Effector memory CD8-positive, alpha-beta T cell (primary cell): ENCODE data around the gene ADRM1.

ENCODE experiments used
- ATAC-seq: fragments of 150-1000 bp; cut with Tn5 transposase; replicated peaks from 2 replicates; pipeline ENCODE4 v1.10.0; 2021; ENCODE audit warnings: mild to moderate bottlenecking, moderate library complexity
- DNase-seq, 3 experiments: peaks; one replicate each; pipeline ENCODE4 v3.0.0; 2021
- H3K27ac Mint-ChIP-seq, 2 donors: one replicate each; pipeline ENCODE4 v1.8.0; 2022; ENCODE audit warnings: mild to moderate bottlenecking in 2 of 2, mixed read lengths in 2 of 2, moderate library complexity in 2 of 2
- H3K27me3 Mint-ChIP-seq, 2 donors: one replicate each; pipeline ENCODE4 v1.8.0; 2022; ENCODE audit warnings: mixed read lengths in 2 of 2
- H3K36me3 Mint-ChIP-seq: one replicate; pipeline ENCODE4 v1.8.0; 2022; ENCODE audit warnings: mild to moderate bottlenecking, moderate library complexity, mixed read lengths; ENCODE audit not compliant: insufficient read depth
- H3K4me1 Mint-ChIP-seq, 2 donors: one replicate each; pipeline ENCODE4 v1.8.0; 2022; ENCODE audit warnings: low read depth in 2 of 2, mixed read lengths in 2 of 2
- H3K4me3 Mint-ChIP-seq, 2 donors: one replicate each; pipeline ENCODE4 v1.8.0; 2022; ENCODE audit warnings: mild to moderate bottlenecking in 2 of 2, mixed read lengths in 2 of 2, moderate library complexity in 2 of 2
- H3K9me3 Mint-ChIP-seq, 2 donors: one replicate each; pipeline ENCODE4 v1.8.0; 2022; ENCODE audit warnings: mixed read lengths in 2 of 2

The ADRM1 gene

DNA sequence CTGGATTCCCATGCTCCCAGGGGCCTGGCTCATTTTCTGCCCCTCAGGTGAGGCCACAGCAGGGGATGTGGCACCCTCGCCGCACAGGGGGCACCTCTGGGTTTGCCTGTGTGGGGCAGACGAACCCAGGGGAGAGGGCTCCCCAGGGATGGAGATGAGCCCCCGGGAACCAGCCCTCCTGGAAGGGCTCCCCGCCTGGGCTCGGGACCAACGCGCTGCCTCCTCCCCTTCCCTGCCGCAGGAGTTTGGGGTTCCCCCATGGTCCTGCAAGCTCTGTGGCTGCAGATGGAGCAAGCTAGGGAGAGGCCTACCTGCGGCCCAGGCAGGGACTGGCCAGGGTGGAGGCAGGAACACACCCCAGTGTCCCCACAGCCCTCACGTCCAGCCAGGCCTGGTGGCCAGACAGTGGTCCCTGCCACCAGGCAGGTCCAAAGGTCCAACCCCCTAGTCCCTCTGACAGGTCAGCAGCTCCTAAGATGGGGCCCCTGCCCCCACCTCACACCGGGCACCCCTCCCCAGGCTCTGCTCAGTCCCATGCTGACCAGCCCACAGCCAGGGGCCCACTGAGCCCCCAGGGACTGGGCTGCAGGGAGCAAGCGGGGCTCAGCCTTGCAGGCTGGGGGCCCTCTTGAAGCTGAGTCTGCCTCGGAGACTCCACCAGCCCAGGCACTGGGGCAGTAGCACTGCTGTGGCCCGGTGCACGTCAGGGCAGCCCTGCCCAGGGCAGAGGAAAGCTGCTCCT lies 50.7 kb downstream of the ADRM1 start:
- Mint-ChIP-seq H3K4me3 (no peak overlapping the region), H3K27ac (no peak overlapping the region), H3K27me3 (no peaks in the 10 kb centered on the region), H3K36me3 (peaks cover 2% of the 10 kb centered on the region), H3K4me1 (no peaks in the 10 kb centered on the region), H3K9me3 (peaks cover 5% of the 10 kb centered on the region in 2 donors)
- DNase-seq (no peak), ATAC-seq (no peak)

DNA sequence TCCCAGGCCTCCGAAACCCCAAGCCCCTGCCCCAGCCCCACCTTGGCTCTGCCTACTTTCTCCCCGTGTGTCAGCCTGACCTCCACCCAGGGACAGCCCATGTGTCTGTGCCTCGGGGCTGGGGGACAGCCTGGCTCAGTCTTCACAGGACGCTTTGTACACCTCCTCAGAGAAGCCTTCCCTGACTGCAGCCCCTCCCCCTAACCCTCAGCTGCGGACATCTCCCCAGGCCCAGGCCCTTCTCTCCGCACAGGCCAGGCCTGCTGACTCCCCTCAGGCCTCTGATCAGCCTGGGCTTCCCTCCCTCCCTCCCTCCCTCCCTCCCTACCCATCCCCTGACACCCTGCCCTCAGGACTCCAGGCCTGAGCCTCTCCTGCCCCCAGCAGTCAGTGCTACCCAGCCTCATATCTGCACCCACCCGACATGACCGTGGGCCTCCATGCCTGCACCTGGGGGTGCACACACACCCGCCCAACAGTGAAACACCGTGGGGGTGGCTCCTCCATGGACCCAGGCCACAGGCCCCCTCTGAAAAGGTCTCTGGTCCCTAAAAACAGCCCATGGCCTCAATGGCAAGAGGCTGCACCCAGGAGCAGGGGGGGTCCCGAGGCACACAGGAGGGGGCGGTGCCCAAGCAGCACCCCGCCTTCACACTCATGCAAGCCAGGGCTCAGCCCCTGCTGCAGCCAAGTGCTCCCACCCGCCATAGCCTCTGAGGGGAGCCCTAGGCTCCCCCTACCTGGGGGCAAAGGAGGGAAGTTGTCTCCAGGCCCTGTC lies 51.4 kb downstream of the ADRM1 start:
- DNase-seq: no peak
- H3K4me3 Mint-ChIP-seq: no peak overlapping the region
- H3K4me1 Mint-ChIP-seq: peaks cover 0 to 1% of the 10 kb centered on the region in 2 donors
- no peak for ATAC-seq
- peaks cover 0 to 2% of the 10 kb centered on the region in 2 donors for H3K9me3 Mint-ChIP-seq
- no peak overlapping the region for H3K27ac Mint-ChIP-seq
- H3K36me3 Mint-ChIP-seq: no peaks in the 10 kb centered on the region
- H3K27me3 Mint-ChIP-seq: no peaks in the 10 kb centered on the region

DNA sequence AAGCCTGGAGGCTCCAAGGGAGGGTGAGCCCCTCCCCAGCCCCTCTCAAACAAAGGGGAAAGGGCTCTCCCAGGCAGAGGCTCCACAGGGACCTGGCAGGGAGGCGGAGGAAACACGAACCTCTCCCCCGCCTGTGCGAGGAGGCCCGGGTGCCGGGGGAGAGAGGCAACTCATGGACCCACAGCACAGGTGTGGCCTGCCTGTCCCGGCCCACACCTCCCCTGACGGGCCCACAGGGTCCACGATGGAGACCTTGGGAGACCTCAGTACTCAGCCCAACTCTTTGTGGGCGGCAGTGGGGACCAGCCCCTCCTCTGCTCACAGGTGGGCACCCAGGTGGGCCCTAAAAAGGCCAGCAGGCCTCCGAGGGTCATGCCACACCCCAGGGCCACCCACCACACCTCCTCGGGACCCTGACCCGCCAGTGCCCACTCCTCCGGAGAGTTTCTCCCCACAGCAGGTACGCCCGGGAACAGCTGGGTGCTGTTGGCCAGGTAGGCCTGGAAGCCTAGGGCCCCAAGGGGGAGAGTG lies 52.1 kb downstream of the ADRM1 start:
- H3K4me3 Mint-ChIP-seq: no peak overlapping the region
- no peaks in the 10 kb centered on the region for H3K9me3 Mint-ChIP-seq
- no peak overlapping the region for H3K27ac Mint-ChIP-seq
- DNase-seq (no peak), ATAC-seq (no peak)
- H3K27me3 Mint-ChIP-seq: no peaks in the 10 kb centered on the region
- H3K36me3 Mint-ChIP-seq: no peaks in the 10 kb centered on the region
- peaks cover 0 to 1% of the 10 kb centered on the region in 2 donors for H3K4me1 Mint-ChIP-seq

DNA sequence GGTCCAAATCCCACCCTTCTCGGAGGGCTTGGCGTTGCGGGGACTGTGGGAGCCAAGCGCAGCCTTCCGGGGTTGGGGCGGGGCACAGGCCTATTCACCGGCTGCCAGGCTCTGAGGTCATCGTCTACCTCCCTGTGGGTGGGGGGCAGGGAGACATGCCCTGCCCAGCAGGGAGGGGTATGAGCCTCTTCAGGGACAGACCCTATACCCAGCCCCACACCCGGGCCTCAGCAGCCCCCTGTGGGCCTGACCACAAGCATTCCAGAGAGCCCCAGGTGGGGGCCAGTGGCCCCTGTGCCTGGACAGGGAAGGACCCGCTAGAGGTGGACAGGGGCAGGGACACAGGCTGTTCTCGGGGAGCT lies 52.7 kb downstream of the ADRM1 start:
- Mint-ChIP-seq H3K27ac (no peak overlapping the region), H3K4me3 (no peak overlapping the region), H3K9me3 (no peaks in the 10 kb centered on the region), H3K36me3 (no peaks in the 10 kb centered on the region), H3K4me1 (peaks cover 0 to 1% of the 10 kb centered on the region in 2 donors), H3K27me3 (no peaks in the 10 kb centered on the region)
- ATAC-seq (no peak), DNase-seq (no peak)

DNA sequence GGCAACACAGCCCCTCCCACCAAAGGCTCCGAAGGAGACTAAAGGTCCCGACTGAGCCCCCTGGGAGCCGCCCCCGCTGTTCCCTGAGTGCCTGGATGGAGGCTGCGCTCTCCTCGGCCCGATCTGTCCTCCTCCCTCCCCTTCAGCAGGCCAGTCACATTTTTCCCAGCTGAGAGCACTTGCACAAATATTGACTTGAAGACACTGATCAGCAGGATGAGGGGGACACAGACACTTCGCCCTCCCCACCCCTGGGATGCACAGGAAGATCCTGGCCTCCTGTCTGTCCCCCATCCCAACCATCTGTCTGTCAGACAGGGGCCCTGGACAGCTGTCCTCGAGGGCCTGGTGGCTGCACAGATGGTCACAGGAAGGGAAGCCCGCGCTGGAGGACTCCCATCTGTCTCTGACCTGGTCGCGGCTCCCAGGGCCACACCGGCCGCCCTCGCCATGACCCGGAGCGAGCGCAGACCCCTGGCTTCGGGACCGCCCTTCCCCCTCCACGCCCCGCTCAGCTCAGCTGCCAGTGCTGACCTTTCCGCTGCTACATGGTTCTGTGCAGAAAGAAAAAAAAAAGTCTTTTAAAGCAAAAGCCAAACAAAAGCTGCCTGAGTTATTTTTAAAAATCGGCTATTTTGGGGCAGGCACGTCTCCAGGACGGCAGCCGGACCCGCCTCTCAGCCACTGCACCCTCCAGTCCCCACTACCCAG lies 53.2 kb downstream of the ADRM1 start:
- Mint-ChIP-seq H3K27ac (no peak overlapping the region), H3K27me3 (no peaks in the 10 kb centered on the region), H3K36me3 (no peaks in the 10 kb centered on the region), H3K4me1 (peaks cover 0 to 1% of the 10 kb centered on the region in 2 donors), H3K4me3 (no peak overlapping the region), H3K9me3 (no peaks in the 10 kb centered on the region)
- no peak for DNase-seq
- no peak for ATAC-seq

DNA sequence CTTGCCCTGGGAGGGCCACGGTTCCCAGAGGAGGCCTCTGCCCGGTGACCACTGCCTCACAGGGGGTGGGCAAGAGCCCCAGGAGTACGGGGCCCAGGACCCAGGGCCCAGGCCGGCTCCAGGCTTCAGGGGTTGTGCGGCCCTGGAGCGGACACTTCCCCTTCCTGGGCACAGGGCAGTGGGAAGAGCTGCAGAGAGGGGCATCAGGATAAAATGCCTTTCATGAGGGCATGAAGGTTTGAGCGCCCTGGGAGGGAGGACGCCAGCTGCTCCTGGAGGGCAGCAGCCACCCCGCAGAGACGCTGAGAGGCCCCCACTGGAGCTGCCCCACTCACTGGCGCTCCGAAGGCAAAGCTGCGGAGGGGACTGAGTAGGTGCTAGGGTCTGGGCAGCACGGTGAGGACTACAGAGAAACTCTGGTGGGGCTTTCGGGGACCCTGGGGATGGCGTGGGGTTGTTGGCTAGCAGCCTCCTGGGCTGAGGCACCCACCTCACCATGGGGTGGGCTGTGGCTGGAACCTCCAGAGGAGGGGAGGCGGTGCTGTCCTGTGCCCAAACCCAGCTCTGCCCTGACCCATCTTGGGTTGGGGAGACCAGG lies 53.9 kb downstream of the ADRM1 start:
- H3K27ac Mint-ChIP-seq: no peak overlapping the region
- no peaks in the 10 kb centered on the region for H3K9me3 Mint-ChIP-seq
- no peaks in the 10 kb centered on the region for H3K36me3 Mint-ChIP-seq
- no peaks in the 10 kb centered on the region for H3K27me3 Mint-ChIP-seq
- no peak for ATAC-seq
- no peak overlapping the region for H3K4me3 Mint-ChIP-seq
- peaks cover 0 to 1% of the 10 kb centered on the region in 2 donors for H3K4me1 Mint-ChIP-seq
- DNase-seq: no peak

DNA sequence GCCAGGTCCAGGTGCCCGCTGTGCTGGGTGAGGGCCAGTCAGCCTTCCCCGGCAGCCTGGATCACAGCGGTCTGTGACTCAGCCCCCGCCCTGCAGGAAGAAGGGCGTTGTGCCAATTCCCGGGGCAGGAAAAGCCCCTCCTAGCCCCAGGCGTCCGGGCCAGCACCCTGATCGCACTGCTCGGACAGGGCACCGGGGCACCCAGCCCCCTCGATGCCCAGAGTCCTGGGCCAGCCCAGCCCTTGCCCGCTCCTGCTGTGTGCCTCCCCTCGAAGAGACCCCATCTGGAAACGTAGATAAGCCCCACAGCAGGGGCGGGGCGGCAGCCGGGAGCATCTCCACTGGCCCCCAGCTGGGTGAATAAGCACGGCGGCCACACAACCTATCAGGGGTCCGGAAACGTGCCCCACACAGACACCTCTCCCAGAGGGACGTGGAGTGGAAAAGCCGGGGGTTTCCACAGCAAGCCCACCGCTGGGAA lies 54.4 kb downstream of the ADRM1 start:
- Mint-ChIP-seq H3K9me3 (no peaks in the 10 kb centered on the region), H3K4me3 (no peak overlapping the region), H3K27ac (no peak overlapping the region), H3K27me3 (no peaks in the 10 kb centered on the region), H3K36me3 (no peaks in the 10 kb centered on the region), H3K4me1 (peaks cover 0 to 1% of the 10 kb centered on the region in 2 donors)
- DNase-seq (no peak), ATAC-seq (no peak)

DNA sequence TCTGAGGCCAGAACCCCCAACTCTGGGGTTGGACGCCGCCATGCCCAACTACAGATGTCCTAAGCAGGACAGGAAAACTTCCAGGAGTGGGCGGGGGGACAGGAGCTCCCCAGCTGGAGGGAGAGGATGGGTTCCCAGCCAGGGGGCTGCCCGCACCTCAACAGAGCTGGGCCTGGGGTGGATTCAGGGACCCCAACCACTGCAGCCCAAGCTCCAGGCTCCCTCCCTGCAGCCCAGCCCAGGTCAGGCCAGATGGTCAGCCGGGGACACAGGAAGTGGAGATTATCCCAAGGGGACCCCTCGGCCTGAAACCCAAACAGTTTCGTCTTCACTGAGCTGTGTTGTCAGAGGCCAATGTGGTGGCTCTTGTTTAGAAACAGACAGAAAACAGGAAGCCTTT lies 54.9 kb downstream of the ADRM1 start:
- ATAC-seq (no peak), DNase-seq (no peak)
- Mint-ChIP-seq H3K9me3 (no peaks in the 10 kb centered on the region), H3K27me3 (peaks cover 0 to 3% of the 10 kb centered on the region in 2 donors), H3K27ac (no peak overlapping the region), H3K36me3 (no peaks in the 10 kb centered on the region), H3K4me3 (no peak overlapping the region), H3K4me1 (peaks cover 0 to 1% of the 10 kb centered on the region in 2 donors)
